SK-N-SH treated with all-trans-retinoic acid at 6 μM for 48 hours (cell line): ENCODE measurements around the gene OR52B2.

Source experiments
- ATAC-seq: fragments of 200-7000 bp; cut with Tn5 transposase; 3 replicates; pipeline ENCODE4 v1.9.1; 2020; ENCODE audit warnings: mild to moderate bottlenecking, moderate library complexity
- ARNTL ChIP-seq: fragments of 450-650 bp; formaldehyde crosslinking; IDR thresholded peaks from 2 replicates; pipeline ENCODE4 v1.5.0; 2020; ENCODE audit warnings: low read depth, mild to moderate bottlenecking, moderate library complexity, borderline replicate concordance
- CSDC2 ChIP-seq: fragments of 250-450 bp; sonication (Bioruptor Pico); IDR thresholded peaks from 2 replicates; pipeline ENCODE4 v1.5.0; 2020; ENCODE audit warnings: mild to moderate bottlenecking, moderate library complexity
- ESRRG ChIP-seq: fragments of 250-450 bp; sonication (Bioruptor Pico); IDR thresholded peaks from 2 replicates; pipeline ENCODE4 v1.6.1; 2021; ENCODE audit warnings: mild to moderate bottlenecking
- GLIS3 ChIP-seq: fragments of 250-450 bp; sonication (Bioruptor Pico); IDR thresholded peaks from 2 replicates; pipeline ENCODE4 v1.5.0; 2020; ENCODE audit warnings: mild to moderate bottlenecking, moderate library complexity
- ISL1 ChIP-seq: fragments of 250-450 bp; sonication (Bioruptor Pico); IDR thresholded peaks from 2 replicates; pipeline ENCODE4 v2.1.2; 2022; ENCODE audit warnings: mild to moderate bottlenecking, moderate library complexity
- OSR1 ChIP-seq: fragments of 250-450 bp; sonication (Bioruptor Pico); IDR thresholded peaks from 2 replicates; pipeline ENCODE4 v1.8.0; 2022; ENCODE audit warnings: moderate library complexity, mild to moderate bottlenecking, inconsistent platforms
- POU6F1 ChIP-seq: fragments of 250-450 bp; sonication (Bioruptor Pico); IDR thresholded peaks from 2 replicates; pipeline ENCODE4 v1.8.0; 2021; ENCODE audit warnings: low read depth, mild to moderate bottlenecking, moderate library complexity, borderline replicate concordance
- PPARA ChIP-seq: fragments of 250-450 bp; sonication (Bioruptor Pico); IDR thresholded peaks from 2 replicates; pipeline ENCODE4 v1.5.0; 2020; ENCODE audit warnings: mild to moderate bottlenecking, borderline replicate concordance
- RARB ChIP-seq: fragments of 250-450 bp; sonication (Bioruptor Pico); IDR thresholded peaks from 2 replicates; pipeline ENCODE4 v1.8.0; 2021; ENCODE audit warnings: mild to moderate bottlenecking, moderate library complexity
- SNAI2 ChIP-seq: fragments of 250-450 bp; sonication (Bioruptor Pico); IDR thresholded peaks from 2 replicates; pipeline ENCODE4 v1.5.0; 2020; ENCODE audit warnings: mild to moderate bottlenecking, moderate library complexity
- TCF4 ChIP-seq: fragments of 250-450 bp; sonication (Bioruptor Pico); IDR thresholded peaks from 2 replicates; pipeline ENCODE4 v1.8.0; 2021; ENCODE audit warnings: mild to moderate bottlenecking, moderate library complexity, borderline replicate concordance
- TOX ChIP-seq: fragments of 250-450 bp; sonication (Bioruptor Pico); IDR thresholded peaks from 2 replicates; pipeline ENCODE4 v1.8.0; 2021; ENCODE audit warnings: mild to moderate bottlenecking, moderate library complexity, borderline replicate concordance
- TSHZ2 ChIP-seq: fragments of 250-450 bp; sonication (Bioruptor Pico); IDR thresholded peaks from 2 replicates; pipeline ENCODE4 v1.5.0; 2020; ENCODE audit warnings: mild to moderate bottlenecking, moderate library complexity
- ZC3H10 ChIP-seq: fragments of 250-450 bp; sonication (Bioruptor Pico); IDR thresholded peaks from 2 replicates; pipeline ENCODE4 v1.5.1; 2021; ENCODE audit warnings: mild to moderate bottlenecking, moderate library complexity
- ZFP3 ChIP-seq: fragments of 250-450 bp; sonication (Bioruptor Pico); IDR thresholded peaks from 2 replicates; pipeline ENCODE4 v1.5.0; 2020; ENCODE audit warnings: mild to moderate bottlenecking, moderate library complexity
- ZFP30 ChIP-seq: fragments of 450-650 bp; formaldehyde crosslinking; IDR thresholded peaks from 2 replicates; pipeline ENCODE4 v1.5.0; 2022; ENCODE audit warnings: mild to moderate bottlenecking, moderate library complexity
- ZNF565 ChIP-seq: fragments of 450-650 bp; formaldehyde crosslinking; conservative IDR thresholded peaks from 2 replicates; pipeline ENCODE4 v1.5.0; 2020; ENCODE audit warnings: low read depth, mild to moderate bottlenecking, moderate library complexity
- ZNF70 ChIP-seq: fragments of 450-650 bp; formaldehyde crosslinking; IDR thresholded peaks from 2 replicates; pipeline ENCODE4 v1.5.0; 2020; ENCODE audit warnings: mild to moderate bottlenecking, moderate library complexity
- ZNF8 ChIP-seq: fragments of 450-650 bp; formaldehyde crosslinking; IDR thresholded peaks from 2 replicates; pipeline ENCODE4 v1.5.0; 2020; ENCODE audit warnings: mild to moderate bottlenecking, moderate library complexity
- TF ChIP-seq, protein P1 (sequence below): fragments of 250-450 bp; sonication (Bioruptor Pico); IDR thresholded peaks from 2 replicates; pipeline ENCODE4 v1.5.1; 2020; ENCODE audit warnings: low read depth, mild to moderate bottlenecking, moderate library complexity
- TF ChIP-seq, protein P2 (sequence below): fragments of 250-450 bp; sonication (Bioruptor Pico); IDR thresholded peaks from 2 replicates; pipeline ENCODE4 v1.8.0; 2020; ENCODE audit warnings: mild to moderate bottlenecking, moderate library complexity, borderline replicate concordance
- TF ChIP-seq, protein P3 (sequence below): fragments of 250-450 bp; sonication (Bioruptor Pico); IDR thresholded peaks from 2 replicates; pipeline ENCODE4 v1.5.1; 2021; ENCODE audit warnings: mild to moderate bottlenecking, moderate library complexity

OR52B2 gene

GRCh38 chr11:6156628-6157359, 13.3 kb downstream of the OR52B2 start:
- no peak for TF ChIP-seq GLIS3 (CRISPR knock-in tag)
- no peak for TF ChIP-seq TOX (CRISPR knock-in tag)
- TF ChIP-seq, protein P1, sequence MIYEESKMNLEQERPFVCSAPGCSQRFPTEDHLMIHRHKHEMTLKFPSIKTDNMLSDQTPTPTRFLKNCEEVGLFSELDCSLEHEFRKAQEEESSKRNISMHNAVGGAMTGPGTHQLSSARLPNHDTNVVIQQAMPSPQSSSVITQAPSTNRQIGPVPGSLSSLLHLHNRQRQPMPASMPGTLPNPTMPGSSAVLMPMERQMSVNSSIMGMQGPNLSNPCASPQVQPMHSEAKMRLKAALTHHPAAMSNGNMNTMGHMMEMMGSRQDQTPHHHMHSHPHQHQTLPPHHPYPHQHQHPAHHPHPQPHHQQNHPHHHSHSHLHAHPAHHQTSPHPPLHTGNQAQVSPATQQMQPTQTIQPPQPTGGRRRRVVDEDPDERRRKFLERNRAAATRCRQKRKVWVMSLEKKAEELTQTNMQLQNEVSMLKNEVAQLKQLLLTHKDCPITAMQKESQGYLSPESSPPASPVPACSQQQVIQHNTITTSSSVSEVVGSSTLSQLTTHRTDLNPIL (CRISPR knock-in tag) = no peak
- TF ChIP-seq ZNF565 (CRISPR knock-in tag) = no peak
- TF ChIP-seq, protein P2, sequence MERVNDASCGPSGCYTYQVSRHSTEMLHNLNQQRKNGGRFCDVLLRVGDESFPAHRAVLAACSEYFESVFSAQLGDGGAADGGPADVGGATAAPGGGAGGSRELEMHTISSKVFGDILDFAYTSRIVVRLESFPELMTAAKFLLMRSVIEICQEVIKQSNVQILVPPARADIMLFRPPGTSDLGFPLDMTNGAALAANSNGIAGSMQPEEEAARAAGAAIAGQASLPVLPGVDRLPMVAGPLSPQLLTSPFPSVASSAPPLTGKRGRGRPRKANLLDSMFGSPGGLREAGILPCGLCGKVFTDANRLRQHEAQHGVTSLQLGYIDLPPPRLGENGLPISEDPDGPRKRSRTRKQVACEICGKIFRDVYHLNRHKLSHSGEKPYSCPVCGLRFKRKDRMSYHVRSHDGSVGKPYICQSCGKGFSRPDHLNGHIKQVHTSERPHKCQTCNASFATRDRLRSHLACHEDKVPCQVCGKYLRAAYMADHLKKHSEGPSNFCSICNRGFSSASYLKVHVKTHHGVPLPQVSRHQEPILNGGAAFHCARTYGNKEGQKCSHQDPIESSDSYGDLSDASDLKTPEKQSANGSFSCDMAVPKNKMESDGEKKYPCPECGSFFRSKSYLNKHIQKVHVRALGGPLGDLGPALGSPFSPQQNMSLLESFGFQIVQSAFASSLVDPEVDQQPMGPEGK = no peak
- no peak for TF ChIP-seq ZFP30 (CRISPR knock-in tag)
- TF ChIP-seq RARB (CRISPR knock-in tag) = no peak
- TF ChIP-seq, protein P3, sequence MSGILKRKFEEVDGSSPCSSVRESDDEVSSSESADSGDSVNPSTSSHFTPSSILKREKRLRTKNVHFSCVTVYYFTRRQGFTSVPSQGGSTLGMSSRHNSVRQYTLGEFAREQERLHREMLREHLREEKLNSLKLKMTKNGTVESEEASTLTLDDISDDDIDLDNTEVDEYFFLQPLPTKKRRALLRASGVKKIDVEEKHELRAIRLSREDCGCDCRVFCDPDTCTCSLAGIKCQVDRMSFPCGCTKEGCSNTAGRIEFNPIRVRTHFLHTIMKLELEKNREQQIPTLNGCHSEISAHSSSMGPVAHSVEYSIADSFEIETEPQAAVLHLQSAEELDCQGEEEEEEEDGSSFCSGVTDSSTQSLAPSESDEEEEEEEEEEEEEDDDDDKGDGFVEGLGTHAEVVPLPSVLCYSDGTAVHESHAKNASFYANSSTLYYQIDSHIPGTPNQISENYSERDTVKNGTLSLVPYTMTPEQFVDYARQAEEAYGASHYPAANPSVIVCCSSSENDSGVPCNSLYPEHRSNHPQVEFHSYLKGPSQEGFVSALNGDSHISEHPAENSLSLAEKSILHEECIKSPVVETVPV = no peak
- TF ChIP-seq SNAI2 (CRISPR knock-in tag) = no peak
- no peak for TF ChIP-seq ESRRG
- no peak for TF ChIP-seq OSR1 (CRISPR knock-in tag)
- TF ChIP-seq TCF4 (CRISPR knock-in tag) = no peak
- no peak for TF ChIP-seq ZC3H10 (CRISPR knock-in tag)
- no peak for TF ChIP-seq TSHZ2 (CRISPR knock-in tag)
- TF ChIP-seq ZNF8 (CRISPR knock-in tag) = no peak
- TF ChIP-seq CSDC2 (CRISPR knock-in tag) = no peak
- no peak for TF ChIP-seq PPARA (CRISPR knock-in tag)
- no peak for TF ChIP-seq ISL1 (CRISPR knock-in tag)
- TF ChIP-seq POU6F1 (CRISPR knock-in tag) = no peak
- no peak for ATAC-seq

DNA sequence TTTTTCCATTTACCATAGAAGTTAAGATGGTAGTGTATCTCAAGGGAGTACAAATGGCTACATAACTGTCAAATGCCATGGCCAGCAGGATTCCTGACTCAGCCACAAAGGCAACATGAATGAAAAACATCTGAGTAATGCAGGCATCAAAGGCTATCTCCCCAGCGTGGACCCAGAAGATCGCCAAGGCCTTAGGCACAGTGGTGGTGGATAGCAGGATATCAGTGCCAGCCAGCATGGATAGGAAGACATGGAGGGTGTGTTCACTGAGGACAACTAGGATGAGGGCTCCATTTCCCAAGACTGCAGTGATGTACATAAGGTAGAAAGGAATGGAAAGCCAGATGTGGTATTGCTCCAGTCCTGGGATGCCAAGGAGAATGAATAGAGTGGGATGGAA, 18.0 kb downstream of the OR52B2 start:
- no peak for TF ChIP-seq PPARA (CRISPR knock-in tag)
- no peak for TF ChIP-seq POU6F1 (CRISPR knock-in tag)
- TF ChIP-seq ZNF8 (CRISPR knock-in tag) = no peak
- TF ChIP-seq ZFP3 (CRISPR knock-in tag) = no peak
- TF ChIP-seq, protein P1 (CRISPR knock-in tag) = no peak
- no peak for TF ChIP-seq ZNF70
- no peak for TF ChIP-seq ARNTL
- TF ChIP-seq ZFP30 (CRISPR knock-in tag) = no peak
- TF ChIP-seq, protein P3 = no peak
- no peak for TF ChIP-seq ESRRG
- no peak for TF ChIP-seq TCF4 (CRISPR knock-in tag)
- no peak for TF ChIP-seq ZNF565 (CRISPR knock-in tag)
- no peak for TF ChIP-seq CSDC2 (CRISPR knock-in tag)
- TF ChIP-seq SNAI2 (CRISPR knock-in tag) = no peak
- TF ChIP-seq, all 23 proteins: peak for 0
- no peak for ATAC-seq
